Osteoblast (primary cell): ENCODE data around the gene PRXL2B. TPM values are rescaled to one million over a fixed set of nuclear protein-coding genes. Genes with fewer than 3 reads are reported as not detected.

Experiments used
- DNase-seq: peaks from one replicate; pipeline ENCODE4 v3.0.0; 2011; ENCODE audit warnings: low spot score, mixed read lengths; ENCODE audit not compliant: insufficient read length; ENCODE audit errors: missing footprints
- H2AFZ ChIP-seq: 2 replicates; pipeline ENCODE4 v1.6.0; 2011; ENCODE audit warnings: mild to moderate bottlenecking, low read length
- H3K27ac ChIP-seq: 2 replicates; pipeline ENCODE4 v1.5.1; 2011; ENCODE audit warnings: mild to moderate bottlenecking, low read depth, low read length, moderate library complexity
- H3K27me3 ChIP-seq: 2 replicates; pipeline ENCODE4 v1.6.0; 2012; ENCODE audit warnings: mild to moderate bottlenecking, control low read depth, inconsistent platforms, low read length, moderate library complexity; ENCODE audit not compliant: insufficient read depth
- H3K36me3 ChIP-seq: 2 replicates; pipeline ENCODE4 v1.5.1; 2011; ENCODE audit warnings: mild to moderate bottlenecking, low read length, control low read depth, moderate library complexity; ENCODE audit not compliant: insufficient read depth
- H3K4me1 ChIP-seq: 2 replicates; pipeline ENCODE4 v1.5.1; 2011; ENCODE audit warnings: mild to moderate bottlenecking, low read length, control low read depth, moderate library complexity; ENCODE audit not compliant: insufficient read depth
- H3K4me2 ChIP-seq: 2 replicates; pipeline ENCODE4 v1.6.0; 2011; ENCODE audit warnings: mild to moderate bottlenecking, low read length; ENCODE audit not compliant: insufficient read depth
- H3K4me3 ChIP-seq: fragments of 200-600 bp; sonication (generic); 3 replicates; pipeline ENCODE4 v1.5.1; 2012; ENCODE audit warnings: mild to moderate bottlenecking, low read length, inconsistent platforms; ENCODE audit not compliant: insufficient read depth
- H3K79me2 ChIP-seq: 2 replicates; pipeline ENCODE4 v1.6.0; 2012; ENCODE audit warnings: mild to moderate bottlenecking, low read length, control low read depth, inconsistent platforms; ENCODE audit not compliant: insufficient read depth
- H3K9me3 ChIP-seq: 2 replicates; pipeline ENCODE4 v1.5.1; 2011; ENCODE audit warnings: low read depth, low read length, control low read depth
- H4K20me1 ChIP-seq: 2 replicates; pipeline ENCODE4 v1.6.0; 2012; ENCODE audit warnings: mild to moderate bottlenecking, low read length, control low read depth; ENCODE audit not compliant: insufficient read depth
- total RNA-seq: library from RNA; depleted of rRNA; stranded (reverse); fragments of >200 nt; gene quantifications from 2 replicates; pipeline ENCODE4 v1.2.3, GENCODE V29; 2012
- TF ChIP-seq, protein P1 (sequence below): IDR thresholded peaks from 2 replicates; pipeline ENCODE4 v1.5.1; 2011; ENCODE audit warnings: mild to moderate bottlenecking, low read depth, low read length, moderate library complexity; ENCODE audit errors: extremely low read depth

The PRXL2B gene
- total RNA-seq, 1 donor: 8.0 TPM

DNA sequence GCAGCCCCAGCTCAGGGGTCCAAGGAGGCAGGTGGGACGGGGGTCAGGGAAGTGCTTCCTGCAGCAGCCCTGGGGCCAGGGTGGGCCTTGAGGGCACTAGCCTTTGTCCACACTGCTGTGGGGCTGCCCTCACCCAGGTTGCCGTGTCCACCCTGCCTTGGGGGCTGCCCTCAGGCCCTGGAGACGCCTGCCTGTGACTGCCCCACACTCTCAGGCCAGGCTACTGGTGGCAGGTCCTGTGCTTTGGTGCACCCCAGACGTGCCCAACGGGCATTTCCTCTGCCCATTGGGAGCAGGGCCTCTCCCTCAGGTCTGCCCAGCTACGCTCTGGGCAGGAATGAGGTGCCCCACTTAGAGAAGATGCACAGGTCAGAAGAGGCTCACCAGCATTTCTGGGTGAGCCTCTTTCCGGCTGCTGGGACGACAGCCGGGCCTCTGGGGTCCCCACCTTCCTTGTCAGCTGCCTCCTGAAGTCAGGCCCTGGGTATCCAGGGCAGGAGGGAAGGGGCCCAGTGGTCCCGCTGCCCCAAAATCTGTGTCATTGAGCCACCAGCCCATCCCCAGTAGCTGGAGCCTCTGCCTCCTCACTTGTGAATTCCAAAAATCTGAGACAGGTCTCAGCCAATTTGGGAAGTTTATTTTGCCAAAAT, 48.9 kb downstream of the PRXL2B start:
- Histone ChIP-seq H4K20me1 (no peaks in the 10 kb centered on the region), H3K4me1 (no peaks in the 10 kb centered on the region), H3K4me2 (no peak overlapping the region), H3K79me2 (no peaks in the 10 kb centered on the region), H3K36me3 (no peaks in the 10 kb centered on the region), H3K9me3 (no peaks in the 10 kb centered on the region), H3K4me3 (no peak overlapping the region), H3K27me3 (no peaks in the 10 kb centered on the region), H3K27ac (no peak overlapping the region), H2AFZ (no peak overlapping the region)
- TF ChIP-seq, protein P1, sequence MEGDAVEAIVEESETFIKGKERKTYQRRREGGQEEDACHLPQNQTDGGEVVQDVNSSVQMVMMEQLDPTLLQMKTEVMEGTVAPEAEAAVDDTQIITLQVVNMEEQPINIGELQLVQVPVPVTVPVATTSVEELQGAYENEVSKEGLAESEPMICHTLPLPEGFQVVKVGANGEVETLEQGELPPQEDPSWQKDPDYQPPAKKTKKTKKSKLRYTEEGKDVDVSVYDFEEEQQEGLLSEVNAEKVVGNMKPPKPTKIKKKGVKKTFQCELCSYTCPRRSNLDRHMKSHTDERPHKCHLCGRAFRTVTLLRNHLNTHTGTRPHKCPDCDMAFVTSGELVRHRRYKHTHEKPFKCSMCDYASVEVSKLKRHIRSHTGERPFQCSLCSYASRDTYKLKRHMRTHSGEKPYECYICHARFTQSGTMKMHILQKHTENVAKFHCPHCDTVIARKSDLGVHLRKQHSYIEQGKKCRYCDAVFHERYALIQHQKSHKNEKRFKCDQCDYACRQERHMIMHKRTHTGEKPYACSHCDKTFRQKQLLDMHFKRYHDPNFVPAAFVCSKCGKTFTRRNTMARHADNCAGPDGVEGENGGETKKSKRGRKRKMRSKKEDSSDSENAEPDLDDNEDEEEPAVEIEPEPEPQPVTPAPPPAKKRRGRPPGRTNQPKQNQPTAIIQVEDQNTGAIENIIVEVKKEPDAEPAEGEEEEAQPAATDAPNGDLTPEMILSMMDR: no peak
- peak; percentile 66 for DNase-seq

DNA sequence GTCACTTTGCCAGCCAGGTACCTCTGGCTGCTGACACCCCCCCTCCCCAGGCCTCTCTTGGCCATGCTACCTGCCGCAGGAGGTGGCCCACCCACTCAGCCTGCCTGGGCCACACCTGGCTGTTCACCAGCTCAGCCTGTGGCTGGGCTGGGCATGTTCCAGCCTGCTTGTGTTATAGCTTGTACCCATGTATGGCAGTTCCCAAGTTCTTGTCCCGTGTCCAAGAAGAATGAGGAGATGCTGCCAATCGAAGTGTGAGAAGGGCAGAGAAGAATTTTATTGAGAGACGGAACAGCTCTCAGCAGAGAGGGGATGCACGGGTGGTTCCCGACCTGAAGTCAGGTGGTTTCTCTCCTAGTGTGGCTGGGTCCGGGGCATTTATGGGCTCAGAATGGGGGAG, 50.2 kb downstream of the PRXL2B start:
- Histone ChIP-seq H3K4me1 (no peaks in the 10 kb centered on the region), H3K27me3 (no peaks in the 10 kb centered on the region), H3K9me3 (no peaks in the 10 kb centered on the region), H4K20me1 (no peaks in the 10 kb centered on the region), H3K4me3 (no peak overlapping the region), H3K4me2 (no peak overlapping the region), H3K79me2 (no peaks in the 10 kb centered on the region), H3K27ac (no peak overlapping the region), H3K36me3 (no peaks in the 10 kb centered on the region), H2AFZ (no peak overlapping the region)
- DNase-seq: peak; percentile 30
- TF ChIP-seq, protein P1: no peak

DNA sequence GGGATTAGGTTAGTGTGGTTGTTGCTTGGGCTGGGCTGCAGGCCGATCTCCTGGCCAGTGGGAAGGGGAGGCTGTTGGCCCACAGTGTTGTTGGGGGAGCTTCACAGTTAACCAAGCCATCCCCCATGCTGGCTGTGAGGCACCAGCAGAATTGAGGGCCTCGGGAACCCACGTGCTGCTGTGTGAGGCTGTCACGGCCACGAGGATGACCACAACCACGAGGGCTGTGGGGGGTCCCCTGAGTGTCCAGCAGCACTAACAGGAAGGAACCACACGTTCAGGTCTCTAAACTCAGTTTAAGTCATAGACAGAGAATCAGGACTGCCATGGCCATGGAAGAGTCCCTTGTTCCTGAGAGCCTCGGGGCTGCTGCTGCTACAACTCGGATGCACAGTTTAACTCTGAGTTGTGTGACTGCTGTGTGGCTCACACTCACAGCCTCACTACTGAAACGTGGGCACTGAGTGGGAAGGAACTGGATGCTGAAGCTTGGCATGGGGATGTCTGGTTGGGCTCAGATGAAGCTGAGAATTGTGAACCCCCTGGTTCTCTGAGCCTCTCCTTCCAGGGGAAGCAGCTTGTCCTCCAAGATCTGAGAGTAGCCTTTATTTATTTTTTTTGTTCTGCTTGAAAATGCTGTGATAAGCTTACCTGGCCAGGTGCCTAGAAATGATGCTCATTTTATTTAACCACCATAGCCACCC, 51.0 kb downstream of the PRXL2B start:
- DNase-seq: peak; percentile 81
- TF ChIP-seq, protein P1: no peak
- Histone ChIP-seq H3K36me3 (no peaks in the 10 kb centered on the region), H4K20me1 (no peaks in the 10 kb centered on the region), H3K79me2 (peaks cover 7% of the 10 kb centered on the region), H3K27me3 (no peaks in the 10 kb centered on the region), H3K27ac (no peak overlapping the region), H2AFZ (no peak overlapping the region), H3K4me3 (no peak overlapping the region), H3K4me1 (peaks cover 6% of the 10 kb centered on the region), H3K9me3 (no peaks in the 10 kb centered on the region), H3K4me2 (no peak overlapping the region)

DNA sequence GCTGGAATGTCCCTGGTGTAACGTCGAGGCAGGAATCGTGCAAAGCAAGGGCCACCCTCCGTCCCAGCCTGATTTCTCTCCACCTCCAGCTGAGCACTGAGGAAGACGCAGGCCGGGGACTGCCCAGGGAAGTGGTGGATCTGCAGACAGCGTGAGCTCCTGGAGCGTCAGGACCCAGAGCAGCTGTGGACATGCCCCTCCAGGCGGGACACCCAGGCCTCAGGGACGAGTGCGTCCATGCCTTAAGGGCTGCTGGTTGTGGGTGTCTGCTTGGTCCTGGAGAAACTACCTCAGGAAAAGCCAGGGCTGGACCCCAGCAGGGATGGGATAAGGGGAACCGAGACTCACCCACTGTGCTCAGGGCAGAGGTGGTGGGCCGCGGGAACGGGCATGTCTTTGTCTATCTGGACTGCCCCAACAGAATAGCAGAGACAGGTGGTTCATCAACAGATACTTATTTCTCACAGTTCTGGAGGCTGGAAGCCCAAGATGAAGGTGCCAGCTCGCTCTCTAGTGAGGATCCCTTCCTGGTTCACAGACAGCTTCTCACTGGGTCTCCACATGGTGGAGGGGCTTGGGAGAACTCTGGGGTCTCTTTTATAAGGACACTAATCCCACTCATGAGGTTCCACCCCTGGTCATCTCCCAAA, 52.0 kb downstream of the PRXL2B start:
- H3K36me3 ChIP-seq: no peaks in the 10 kb centered on the region
- peaks cover 8% of the 10 kb centered on the region for H3K79me2 ChIP-seq
- peaks cover 6% of the 10 kb centered on the region for H3K4me1 ChIP-seq
- no peaks in the 10 kb centered on the region for H4K20me1 ChIP-seq
- H3K4me3 ChIP-seq: no peak overlapping the region
- no peak overlapping the region for H3K27ac ChIP-seq
- TF ChIP-seq, protein P1: no peak
- no peaks in the 10 kb centered on the region for H3K27me3 ChIP-seq
- H2AFZ ChIP-seq: no peak overlapping the region
- peak; percentile 42 for DNase-seq
- no peak overlapping the region for H3K4me2 ChIP-seq
- H3K9me3 ChIP-seq: no peaks in the 10 kb centered on the region
